ENCODE measurements around the gene IGFALS.

The IGFALS gene

GRCh38 chr16:1745900-1746692, 47.4 kb downstream of the IGFALS start:
- no peak for DNase-seq (ENCODE audit: extremely low read depth in 1 of 2, low read depth in 1 of 2)

GRCh38 chr16:1745181-1745899, 48.2 kb downstream of the IGFALS start:
- DNase-seq (ENCODE audit: extremely low read depth in 1 of 2, low read depth in 1 of 2) = no peak

GRCh38 chr16:1744338-1744840, 49.1 kb downstream of the IGFALS start:
- no peak for DNase-seq (ENCODE audit: extremely low read depth in 1 of 2, low read depth in 1 of 2)

- DNase-seq (ENCODE audit: extremely low read depth in 1 of 2, low read depth in 1 of 2) = no peak
Observed at GRCh38 chr16:1743376-1744337, 49.8 kb downstream of the IGFALS start.

GRCh38 chr16:1741553-1742165, 51.8 kb downstream of the IGFALS start:
- no peak for DNase-seq (ENCODE audit: extremely low read depth in 1 of 2, low read depth in 1 of 2)

- DNase-seq (ENCODE audit: extremely low read depth in 1 of 2, low read depth in 1 of 2) = no peak
Observed at GRCh38 chr16:1740781-1741490, 52.6 kb downstream of the IGFALS start.

All from stimulated activated CD8-positive, alpha-beta memory T cell treated with anti-CD3 and anti-CD28 coated beads, Interleukin-7, amount 100 ng/mL, for 48 hours (primary cell).